Dedifferentiated amniotic fluid mesenchymal stem cell (primary cell): Measurements from ENCODE around the gene AHSG.

ENCODE experiments used
- DNase-seq: peaks from one replicate; pipeline ENCODE4 v3.0.0-alpha.2; 2016; ENCODE audit errors: extremely low spot score

Gene AHSG

GRCh38 chr3:186640473-186640818 is 27.6 kb downstream of the AHSG start:
- DNase-seq = no peak

GRCh38 chr3:186640929-186641328 is 28.1 kb downstream of the AHSG start:
- DNase-seq = no peak

- no peak for DNase-seq
Observed at GRCh38 chr3:186642014-186642413, 29.2 kb downstream of the AHSG start.

GRCh38 chr3:186643493-186643892 is 30.6 kb downstream of the AHSG start:
- no peak for DNase-seq

GRCh38 chr3:186644683-186645082 is 31.8 kb downstream of the AHSG start:
- DNase-seq = no peak

GRCh38 chr3:186646106-186646505 is 33.2 kb downstream of the AHSG start:
- DNase-seq = no peak

GRCh38 chr3:186646841-186647240 is 34.0 kb downstream of the AHSG start:
- no peak for DNase-seq

- no peak for DNase-seq
Observed at GRCh38 chr3:186648851-186649250, 36.0 kb downstream of the AHSG start.

- no peak for DNase-seq
Observed at GRCh38 chr3:186651678-186652215, 38.9 kb downstream of the AHSG start.

- no peak for DNase-seq
Observed at GRCh38 chr3:186653080-186653707, 40.3 kb downstream of the AHSG start.

GRCh38 chr3:186653984-186654383 is 41.1 kb downstream of the AHSG start:
- no peak for DNase-seq

- no peak for DNase-seq
Observed at GRCh38 chr3:186663361-186664118, 50.7 kb downstream of the AHSG start.

GRCh38 chr3:186664119-186664495 is 51.2 kb downstream of the AHSG start:
- DNase-seq = no peak

- DNase-seq = no peak
Observed at GRCh38 chr3:186664506-186664905, 51.6 kb downstream of the AHSG start.

GRCh38 chr3:186665625-186666188 is 52.8 kb downstream of the AHSG start, which contains the start of gene HRG:
Gene HRG, plus strand, starts transcription at chr3:186666014. Its CDS starts 18 bp downstream, at chr3:186666032.
- DNase-seq = no peak

- DNase-seq = no peak
Observed at GRCh38 chr3:186668426-186668825, 55.6 kb downstream of the AHSG start.

- no peak for DNase-seq
Observed at GRCh38 chr3:186669378-186670084, 56.7 kb downstream of the AHSG start.

GRCh38 chr3:186670155-186670554 is 57.3 kb downstream of the AHSG start:
- no peak for DNase-seq
